ENCODE data around the gene TMEM181.
"Not testable (repeated sequence)": the region's sequence is repeated elsewhere in the genome, so short reads cannot be mapped to it uniquely, and the experiment has no call there.

TMEM181 gene

GRCh38 chr6:158538741-158539140, 21.1 kb upstream of the TMEM181 start:
- DNase-seq, result no peak

DNA sequence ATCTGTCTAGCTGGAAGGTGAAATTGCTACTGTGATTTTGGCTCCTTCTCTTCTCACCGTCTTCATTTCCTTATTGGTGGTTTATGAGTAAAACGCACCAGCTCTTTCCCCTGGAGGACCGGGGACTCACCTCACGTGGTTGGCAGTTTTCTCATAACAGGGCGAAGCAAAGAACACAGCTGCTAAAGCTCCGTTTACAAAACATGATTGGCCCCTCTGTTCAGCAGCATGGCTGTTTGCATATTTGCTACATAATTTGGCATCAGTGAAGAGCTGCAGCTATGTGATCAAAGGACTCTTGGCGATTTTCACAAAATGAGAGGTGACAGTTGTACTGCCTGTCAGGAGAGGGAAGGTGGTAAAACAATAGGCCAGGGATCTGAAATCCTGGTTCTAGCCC, 20.5 kb upstream of the TMEM181 start:
- no peak for DNase-seq

- DNase-seq, result no peak
These were observed 20.0 kb upstream of the TMEM181 start for GRCh38 chr6:158539881-158540280.

DNA sequence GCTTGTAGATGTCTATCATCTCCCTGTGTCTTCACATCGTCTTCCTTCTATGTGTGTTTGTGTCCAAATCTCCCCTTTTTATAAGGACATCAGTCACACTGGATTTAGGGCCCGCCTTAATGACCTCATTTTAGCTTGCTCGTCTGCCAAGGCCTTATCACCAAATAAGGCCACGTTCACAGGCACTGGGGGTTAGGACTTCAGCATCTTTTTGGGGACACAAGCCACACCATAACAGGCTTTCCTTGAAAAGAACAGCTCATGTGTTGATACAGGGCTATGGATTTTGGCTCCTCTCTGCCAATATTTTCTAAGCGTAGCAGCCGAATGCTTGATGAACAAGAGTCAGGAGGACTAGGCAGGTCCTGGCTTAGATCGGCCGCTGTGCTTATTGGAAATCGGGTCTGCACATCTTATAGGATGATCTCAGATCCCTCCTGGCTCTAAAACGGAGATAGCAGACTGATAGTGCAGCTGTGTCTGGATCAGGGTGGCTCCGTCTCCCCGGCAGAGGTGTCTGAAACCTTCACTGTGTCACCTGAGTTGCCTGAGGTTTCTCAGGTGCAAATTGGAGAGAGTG, 16.2 kb upstream of the TMEM181 start:
- DNase-seq, result no peak

DNA sequence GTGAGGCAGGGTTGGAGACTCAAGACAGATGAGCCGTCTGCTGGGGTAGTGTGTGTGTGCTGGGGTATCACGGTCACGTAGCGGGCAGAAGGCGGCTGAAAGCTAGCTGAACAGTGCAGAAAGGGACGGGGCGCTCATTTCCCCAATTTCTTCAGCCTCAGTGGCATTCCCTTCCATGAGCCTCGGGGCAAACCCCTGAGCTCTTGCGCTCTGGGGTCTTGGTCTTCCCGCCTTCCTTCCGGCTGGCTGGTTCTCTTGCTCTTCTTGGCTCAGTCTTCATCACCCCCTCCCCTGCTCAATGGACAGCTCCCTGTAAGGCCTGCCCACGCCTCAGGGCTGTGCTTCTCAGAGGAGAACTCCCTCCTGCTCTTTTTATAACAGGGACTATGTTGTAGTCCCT, 15.5 kb upstream of the TMEM181 start:
- no peak for DNase-seq

- DNase-seq, result no peak
These were observed 14.6 kb upstream of the TMEM181 start for GRCh38 chr6:158545043-158545966.

GRCh38 chr6:158548418-158549161, 11.3 kb upstream of the TMEM181 start:
- no peak for DNase-seq

DNA sequence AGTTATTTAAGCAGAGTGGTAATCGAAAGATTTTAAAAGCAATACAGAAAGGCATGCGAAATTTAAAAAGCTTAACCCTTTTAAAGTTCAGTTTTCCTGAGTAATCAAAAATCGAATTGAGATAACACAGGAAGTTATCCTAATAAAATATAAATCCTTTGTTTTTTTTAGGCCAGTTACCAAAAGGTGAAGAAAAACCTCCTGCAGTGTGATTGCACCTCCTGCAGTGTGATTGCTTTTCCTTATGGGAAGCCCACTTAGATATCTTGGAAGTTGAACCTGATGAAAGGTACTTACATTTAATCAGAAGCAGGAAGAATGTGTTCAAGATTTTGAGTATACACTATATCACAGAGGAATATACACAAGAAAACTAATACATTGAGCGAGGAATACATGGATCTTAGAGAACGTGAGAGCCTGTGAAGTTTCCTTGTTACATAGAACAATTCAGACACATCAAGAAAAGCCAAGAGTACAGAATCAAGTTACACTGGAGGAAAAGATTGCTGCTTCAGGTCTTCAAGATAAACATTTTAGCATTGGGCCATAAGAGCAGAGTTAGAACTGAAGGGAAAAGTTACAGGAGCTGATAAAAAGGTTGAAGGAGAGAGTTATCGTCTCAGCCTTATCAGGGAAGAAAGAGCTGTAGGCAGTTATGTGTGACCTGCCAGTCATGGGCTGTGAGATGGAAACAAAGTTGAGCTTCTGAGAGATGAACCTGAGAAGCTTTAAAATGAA, 7.7 kb upstream of the TMEM181 start:
- DNase-seq, result no peak

- DNase-seq, result no peak
These were observed 7.1 kb upstream of the TMEM181 start for GRCh38 chr6:158552796-158553138.

DNA sequence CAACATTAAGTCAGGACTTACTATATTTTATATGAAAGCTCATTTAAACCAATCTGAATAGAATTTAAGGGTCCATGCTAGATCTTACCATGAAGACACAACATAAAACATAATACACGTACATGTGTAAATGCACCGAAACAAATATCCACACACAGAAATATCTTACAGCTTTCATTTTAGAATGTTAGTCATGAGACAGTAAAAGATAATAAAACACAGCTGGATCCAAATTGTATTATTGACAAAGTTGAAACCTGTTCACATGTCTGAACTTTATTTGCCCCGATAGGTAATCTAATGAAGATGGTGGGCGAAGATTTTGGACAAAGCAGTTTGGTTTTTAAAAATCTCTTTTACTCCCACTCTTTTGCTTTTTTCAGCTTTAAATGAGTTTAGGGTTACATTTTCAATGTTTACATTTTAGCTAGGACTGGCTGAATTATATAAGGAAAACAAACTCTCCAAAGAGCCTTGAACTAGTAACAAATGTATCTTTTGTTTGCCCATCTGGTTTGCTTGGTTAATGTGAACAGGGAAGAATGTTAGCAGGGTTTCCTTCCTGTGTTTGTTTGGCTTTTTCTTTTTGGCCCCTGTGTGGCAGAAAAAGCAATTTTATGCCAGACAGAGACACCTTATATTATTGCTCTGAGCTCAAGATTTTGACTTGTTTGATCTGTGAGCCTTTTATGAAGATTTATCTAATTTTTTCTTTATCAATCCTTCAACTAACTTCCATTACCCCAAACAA, 5.1 kb upstream of the TMEM181 start:
- no peak for DNase-seq

DNA sequence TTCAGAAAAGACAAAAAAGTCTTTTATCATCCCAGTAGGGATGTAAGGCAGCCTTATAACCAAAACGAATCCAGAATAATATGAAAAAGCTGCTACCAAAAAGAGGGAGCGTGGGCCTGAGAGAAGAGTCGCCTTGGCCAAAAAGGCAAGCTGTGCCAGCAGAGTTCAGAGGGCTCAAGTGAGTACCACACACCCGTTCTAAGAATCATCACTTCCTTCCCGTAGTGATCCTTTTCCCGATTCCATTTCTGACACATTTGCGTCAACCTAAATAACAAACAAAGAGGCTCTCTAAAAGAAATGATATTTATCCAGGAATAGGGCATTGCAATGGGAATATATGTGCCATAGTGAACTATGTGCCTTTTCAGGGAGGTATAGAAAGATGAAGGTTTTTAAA, 3.8 kb upstream of the TMEM181 start:
- DNase-seq, result no peak

GRCh38 chr6:158557110-158557509, 2.8 kb upstream of the TMEM181 start:
- not testable (repeated sequence) for DNase-seq

GRCh38 chr6:158557927-158558326, 2.0 kb upstream of the TMEM181 start:
- DNase-seq, result no peak

DNA sequence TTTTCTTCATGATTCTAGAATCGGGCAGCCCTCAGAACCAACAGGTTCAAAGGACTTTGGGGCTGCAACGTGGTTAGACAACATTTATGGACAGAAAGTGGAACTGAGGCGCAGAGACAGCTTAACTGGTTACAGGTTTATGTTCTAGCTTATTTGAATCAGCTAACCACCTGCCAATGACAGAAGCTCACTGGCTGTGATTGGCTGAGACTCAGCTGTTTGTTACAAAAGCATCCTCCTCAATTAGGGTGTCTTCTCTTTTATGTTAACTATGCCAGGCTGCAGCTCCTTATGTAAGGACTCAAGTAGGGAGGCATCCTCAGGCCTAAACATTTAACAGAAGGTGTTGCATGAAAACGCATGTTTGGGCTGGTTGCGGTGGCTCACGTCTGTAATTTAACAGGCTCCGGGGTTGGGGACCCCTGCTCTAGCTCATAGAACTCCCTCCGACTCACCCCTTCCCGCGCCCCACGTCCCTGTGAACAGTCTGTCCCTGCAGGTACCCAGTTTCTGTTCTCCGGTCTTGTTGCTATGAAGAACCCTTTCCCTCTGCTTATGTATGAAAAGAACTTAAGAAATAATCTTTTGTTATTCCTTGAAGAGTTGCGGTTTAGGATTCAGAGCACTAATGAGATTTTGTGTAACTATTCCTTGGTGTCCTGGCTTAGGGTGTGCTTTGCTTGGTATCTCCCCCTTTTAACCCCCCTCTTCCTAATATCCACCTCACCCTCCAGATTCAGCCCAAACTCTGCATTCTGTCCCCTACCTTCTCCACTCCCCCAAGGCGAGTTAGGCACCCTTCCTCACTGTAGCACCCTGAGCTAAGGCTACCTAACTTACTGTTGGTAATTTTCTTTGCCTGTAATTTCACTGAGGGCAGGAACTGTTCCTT, 1.2 kb upstream of the TMEM181 start:
- DNase-seq, result no peak

DNA sequence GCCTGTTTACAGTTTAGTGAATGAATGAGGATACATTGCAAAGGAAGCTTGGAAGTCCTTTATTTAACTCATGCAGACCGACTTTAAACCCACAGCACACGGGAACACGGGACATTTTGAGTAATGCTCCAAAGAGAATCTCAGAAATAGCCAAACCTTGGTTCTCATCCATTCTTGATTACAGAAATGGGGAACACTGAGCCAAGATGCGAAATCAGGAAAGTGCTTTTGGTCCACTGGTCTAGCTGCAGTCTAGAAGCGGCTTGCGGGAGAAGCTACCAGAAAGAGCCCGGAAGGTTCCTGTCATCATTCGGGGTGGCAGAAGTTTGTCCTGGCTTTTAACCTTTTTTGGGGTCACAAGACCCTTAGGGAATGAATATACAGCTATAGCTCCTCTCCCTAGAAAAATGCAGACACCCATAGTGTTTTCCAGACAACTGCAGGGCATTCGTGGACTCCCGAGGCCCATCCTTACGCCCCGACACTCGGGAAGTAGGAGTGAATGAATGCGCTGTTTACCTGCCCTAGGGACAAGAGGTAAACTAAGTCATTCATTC, 475 bp upstream of the TMEM181 start:
- no peak for DNase-seq

GRCh38 chr6:158560836-158561320, 987 bp downstream of the TMEM181 start:
- peak; percentile 16 for DNase-seq

- DNase-seq, result no peak
These were observed 1.5 kb downstream of the TMEM181 start for GRCh38 chr6:158561321-158561884.

GRCh38 chr6:158561938-158562337, 2.0 kb downstream of the TMEM181 start:
- DNase-seq, result no peak

GRCh38 chr6:158564243-158565121, 4.6 kb downstream of the TMEM181 start:
- DNase-seq, result no peak

DNA sequence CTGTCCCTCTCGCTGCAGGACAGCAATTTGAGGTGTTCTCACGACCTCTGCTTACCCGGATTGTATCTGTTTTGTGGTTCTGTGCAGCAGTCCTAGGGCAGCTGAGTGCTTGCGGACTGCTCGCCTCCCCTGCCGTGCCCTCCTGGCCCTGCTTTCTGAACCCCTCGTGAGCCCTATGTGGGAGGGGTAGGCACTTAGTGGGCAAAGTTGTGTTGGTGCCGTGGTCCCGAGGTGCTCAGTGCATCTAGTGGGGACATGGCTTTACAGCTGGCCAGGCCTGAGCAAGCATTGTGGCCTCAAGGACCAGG, 5.2 kb downstream of the TMEM181 start:
- DNase-seq, result no peak

Measured in fibroblast of upper back skin (primary cell).